GM19397 (cell line): ENCODE measurements around the gene SPINT2.
"Not testable (repeated sequence)": the region's sequence is repeated elsewhere in the genome, so short reads cannot be mapped to it uniquely, and the experiment has no call there.

Source experiments
- ATAC-seq: cut with Tn5 transposase; IDR thresholded peaks from one replicate; pipeline ENCODE4 v1.9.1; 2021; ENCODE audit warnings: mild to moderate bottlenecking, moderate library complexity; ENCODE audit not compliant: unreplicated experiment

The SPINT2 gene

GRCh38 chr19:38234615-38235014 lies 29.8 kb upstream of the SPINT2 start:
- no peak for ATAC-seq

DNA sequence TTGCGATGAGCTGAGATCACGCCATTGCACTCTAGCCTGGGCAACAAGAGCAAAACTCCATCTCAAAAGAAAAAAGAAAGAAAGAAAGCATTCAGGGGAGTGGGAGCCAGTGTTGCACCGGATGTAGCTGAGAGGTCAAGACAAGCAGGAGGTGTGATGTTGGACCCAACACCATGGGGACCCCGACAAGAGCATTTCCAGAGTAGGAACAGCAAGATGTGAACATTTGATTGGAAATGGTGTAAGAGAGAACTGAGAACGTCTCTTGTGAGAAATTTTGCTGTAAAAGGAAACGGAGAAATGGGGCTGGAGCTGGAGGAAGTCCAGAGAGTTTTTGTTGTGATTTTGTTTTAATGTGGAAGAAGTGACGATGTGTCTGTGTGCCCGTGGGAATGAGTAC lies 24.6 kb upstream of the SPINT2 start:
- ATAC-seq, result no peak

GRCh38 chr19:38243279-38243673 lies 21.1 kb upstream of the SPINT2 start:
- no peak for ATAC-seq

GRCh38 chr19:38245826-38246498 lies 18.4 kb upstream of the SPINT2 start:
- ATAC-seq, result no peak

- no peak for ATAC-seq
These were observed 17.2 kb upstream of the SPINT2 start for GRCh38 chr19:38247126-38247525.

DNA sequence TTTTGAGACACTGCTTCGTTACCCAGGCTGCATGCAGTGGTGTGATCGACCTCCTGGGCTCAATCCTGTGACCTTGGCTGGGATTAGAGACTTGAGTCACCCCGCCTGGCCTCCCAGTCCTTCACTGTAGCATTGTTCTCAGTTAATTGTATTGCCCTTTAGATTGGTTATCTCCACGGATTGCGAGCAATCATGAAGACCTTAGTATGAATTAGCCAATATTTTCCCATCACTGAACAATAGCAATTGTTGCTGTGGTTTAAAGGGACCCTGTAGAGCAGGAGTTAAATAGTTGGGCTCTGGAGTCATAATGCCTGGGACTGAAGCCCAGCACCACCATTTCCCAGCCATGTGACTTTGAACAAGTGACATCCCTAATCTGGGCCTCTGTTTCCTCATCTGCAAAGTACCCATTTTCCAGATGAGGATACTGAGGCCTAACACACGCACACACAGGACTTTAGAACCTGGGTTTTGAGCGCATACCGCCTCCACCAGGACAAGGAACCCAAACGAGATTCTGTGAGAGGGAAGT lies 16.6 kb upstream of the SPINT2 start:
- no peak for ATAC-seq

DNA sequence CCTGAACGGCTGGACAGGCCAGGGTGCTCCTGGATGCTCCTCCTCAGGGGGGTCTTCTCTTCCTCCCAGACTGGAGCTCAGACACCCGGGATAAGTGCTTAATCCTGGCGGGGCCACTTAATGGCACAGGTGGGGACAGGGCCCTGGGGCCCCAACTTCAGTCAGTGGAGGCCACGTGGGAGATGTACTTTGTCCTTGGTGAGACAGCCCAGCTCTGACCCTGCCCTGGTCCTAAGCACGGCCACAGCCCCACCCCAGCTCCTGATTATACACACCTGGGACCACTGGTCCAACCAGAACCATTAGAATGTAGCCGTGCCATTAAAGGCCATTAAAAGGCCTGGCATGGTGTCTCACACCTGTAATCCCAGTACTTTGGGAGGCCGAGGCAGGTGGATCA lies 16.0 kb upstream of the SPINT2 start:
- ATAC-seq, result no peak

DNA sequence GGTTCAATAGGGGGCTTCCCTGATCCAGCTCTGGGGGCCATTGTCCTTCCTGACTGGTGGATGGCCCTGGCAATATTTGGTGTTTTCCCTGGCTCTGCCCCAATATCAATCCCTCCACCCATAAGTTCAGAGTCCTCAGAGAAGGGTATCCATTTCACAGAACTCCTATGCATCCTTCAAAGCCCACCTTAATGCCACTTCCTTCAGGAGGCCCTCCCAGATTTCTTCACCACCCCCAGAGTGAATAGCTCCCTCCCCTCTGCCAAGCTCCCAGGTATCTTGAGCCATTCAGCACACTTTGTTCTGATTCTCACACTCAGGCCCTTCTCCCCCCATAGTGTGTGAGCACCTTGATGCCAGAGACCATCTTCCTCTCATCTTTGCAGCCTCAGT lies 13.9 kb upstream of the SPINT2 start:
- no peak for ATAC-seq

GRCh38 chr19:38250821-38251563 lies 13.4 kb upstream of the SPINT2 start:
- ATAC-seq, result no peak

- ATAC-seq, result no peak
These were observed 12.8 kb upstream of the SPINT2 start for GRCh38 chr19:38251564-38252051.

DNA sequence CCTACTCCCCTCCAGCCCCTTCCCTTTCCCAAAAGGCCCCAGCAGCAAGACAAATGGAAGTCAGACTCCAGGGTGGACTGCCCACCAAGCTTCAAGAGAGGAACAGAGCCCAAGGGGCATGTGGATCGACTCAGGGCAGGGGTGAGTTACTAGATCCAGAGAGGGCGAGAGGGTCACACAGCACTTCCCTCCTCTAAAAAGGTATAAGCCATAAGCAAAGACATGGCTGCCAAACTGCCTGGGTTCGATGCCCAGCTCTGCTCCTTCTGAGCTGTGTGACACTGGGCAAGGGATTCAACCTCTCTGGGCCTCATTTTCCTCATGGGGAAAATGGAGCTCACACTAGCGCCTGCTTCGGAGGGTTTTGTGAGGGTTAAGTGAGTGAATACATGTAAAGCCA lies 12.0 kb upstream of the SPINT2 start:
- no peak for ATAC-seq

- ATAC-seq, result no peak
These were observed 11.3 kb upstream of the SPINT2 start for GRCh38 chr19:38252941-38253691.

DNA sequence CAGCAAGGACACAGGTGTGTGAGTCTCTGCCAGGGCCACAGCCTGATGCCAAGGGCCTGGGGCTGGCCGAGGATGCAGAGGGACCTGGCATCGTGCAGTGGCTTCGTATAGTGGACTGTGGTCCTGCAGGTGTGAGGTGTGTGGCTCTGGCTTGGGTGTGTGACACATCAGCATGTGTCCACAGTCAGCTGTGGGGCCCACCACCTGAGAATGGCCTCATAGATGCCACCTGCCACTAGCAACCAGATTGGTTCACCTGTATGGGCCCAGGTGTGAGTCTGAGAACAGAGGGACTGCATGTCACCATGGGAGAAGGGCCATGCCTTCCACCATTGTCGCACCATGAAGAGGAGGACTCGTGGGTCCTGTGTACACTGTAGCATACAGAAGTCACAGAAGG lies 10.6 kb upstream of the SPINT2 start:
- ATAC-seq, result no peak

GRCh38 chr19:38255383-38256014 lies 8.9 kb upstream of the SPINT2 start:
- ATAC-seq, result no peak

DNA sequence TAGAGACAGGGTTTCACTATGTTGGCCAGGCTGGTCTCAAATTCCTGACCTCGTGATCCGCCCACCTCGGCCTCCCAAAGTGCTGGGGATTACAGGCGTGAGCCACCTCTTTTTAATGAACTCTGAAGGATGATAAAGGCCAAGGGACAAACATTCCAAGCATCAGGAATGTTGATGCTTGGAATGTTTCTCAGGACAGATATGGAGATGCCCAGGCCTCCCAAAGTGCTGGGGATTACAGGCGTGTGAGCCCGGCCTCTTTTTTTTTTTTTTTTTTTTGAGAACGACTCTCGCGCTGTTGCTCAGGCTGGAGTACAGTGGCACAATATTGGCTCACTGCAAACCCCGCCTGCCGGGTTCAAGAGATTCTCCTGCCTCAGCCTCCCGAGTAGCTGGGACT lies 2.4 kb upstream of the SPINT2 start:
- ATAC-seq, result not testable (repeated sequence)

GRCh38 chr19:38262585-38263268 lies 1.6 kb upstream of the SPINT2 start:
- no peak for ATAC-seq

DNA sequence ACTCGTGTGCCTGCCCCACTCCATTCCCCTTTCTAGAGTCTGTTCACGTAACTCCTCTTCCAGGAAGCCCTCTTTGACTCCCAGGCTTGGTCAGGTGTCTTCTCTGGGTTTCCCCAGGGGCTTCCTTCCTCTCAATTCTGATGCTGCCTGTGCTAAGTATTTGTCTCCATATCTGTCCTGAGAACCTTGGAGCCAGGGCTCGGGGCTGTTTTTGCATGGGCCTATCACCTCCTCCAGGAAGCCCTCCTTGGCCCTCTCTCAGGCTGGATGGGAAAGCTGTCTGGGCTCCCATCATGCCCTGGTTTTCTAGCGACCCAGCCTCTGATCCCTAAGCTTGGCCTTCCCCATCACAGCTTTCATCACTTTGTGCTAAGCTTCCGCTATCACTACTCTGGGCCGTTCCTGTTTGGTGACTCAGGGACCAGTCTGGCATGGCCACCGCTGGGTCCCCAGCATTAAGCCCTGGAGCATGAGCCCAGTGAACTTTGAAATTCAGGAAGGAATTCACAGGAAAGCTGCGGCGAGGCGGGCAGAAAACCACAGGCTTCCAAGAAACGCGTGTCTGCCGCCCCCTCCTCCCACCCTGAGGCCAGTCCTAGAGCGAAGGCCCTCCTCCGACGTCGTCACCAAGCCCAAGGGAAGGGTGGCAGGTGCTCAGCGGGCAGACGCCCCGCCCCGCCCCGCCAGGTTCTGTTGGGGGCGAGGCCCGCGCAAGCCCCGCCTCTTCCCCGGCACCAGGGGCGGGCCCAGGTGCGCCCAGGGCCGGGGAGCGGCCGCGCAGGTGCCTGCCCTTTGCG lies 486 bp upstream of the SPINT2 start:
- peak; percentile 53 for ATAC-seq

DNA sequence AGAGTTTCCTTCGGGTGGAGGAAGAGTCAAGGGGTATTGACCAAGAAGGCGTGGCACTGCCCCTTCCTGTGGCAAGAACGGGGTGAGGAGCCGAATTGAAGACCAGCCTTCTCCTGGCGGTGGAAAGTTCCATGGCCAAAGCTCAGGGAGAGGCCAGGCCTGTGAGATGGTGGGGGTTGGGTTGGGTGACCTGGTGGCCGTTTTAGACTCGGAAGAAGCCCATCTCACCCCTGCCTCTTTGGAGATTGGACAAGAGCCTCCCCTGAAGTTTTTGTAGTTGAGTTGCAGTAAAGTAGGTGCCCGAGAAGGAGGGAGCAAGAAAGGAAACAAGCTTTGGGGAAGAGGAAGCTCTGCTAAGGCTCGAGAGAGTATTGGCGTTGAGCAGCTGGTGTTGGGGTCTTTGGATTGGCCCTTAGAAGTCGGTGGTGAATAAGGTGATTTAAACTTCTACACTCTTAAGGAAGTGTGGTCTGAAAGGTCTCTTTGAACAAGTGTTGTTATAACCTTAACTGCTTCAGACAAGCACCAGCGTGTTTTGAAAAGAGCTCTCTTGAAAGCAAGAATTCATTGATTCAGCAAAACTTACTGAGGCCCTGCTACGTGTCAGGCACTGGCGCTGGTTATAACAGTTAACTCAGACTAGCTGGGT lies 964 bp downstream of the SPINT2 start:
- no peak for ATAC-seq

DNA sequence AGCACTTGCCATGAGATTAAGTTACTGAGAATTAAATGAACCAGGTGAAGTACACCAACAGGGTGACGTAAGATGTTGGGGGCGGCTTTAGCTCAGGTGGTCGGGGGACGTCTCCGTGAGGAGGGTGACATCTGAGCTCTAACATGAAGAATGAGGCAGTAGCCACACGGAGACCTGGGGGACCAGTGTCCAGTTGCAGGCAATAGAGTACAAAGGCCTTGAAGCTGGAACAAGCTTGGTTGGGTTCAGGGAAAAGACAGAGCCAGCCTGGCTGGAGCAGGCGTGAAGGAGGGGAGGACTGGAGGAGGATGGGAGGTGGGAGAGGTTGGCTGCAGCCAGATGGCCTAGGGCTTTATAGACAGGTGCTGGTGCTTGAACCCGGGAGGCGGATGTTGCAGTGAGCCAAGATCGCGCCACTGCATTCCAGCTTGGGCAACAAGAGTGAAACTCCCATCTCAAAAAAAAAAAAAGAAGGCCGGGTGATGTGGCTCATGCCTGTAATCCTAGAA lies 1.6 kb downstream of the SPINT2 start:
- no peak for ATAC-seq
